Uterus (tissue), 4 donors: ENCODE measurements around the gene PTGER1. TPM values are rescaled to one million over a fixed set of nuclear protein-coding genes. Genes with fewer than 3 reads are reported as not detected.
A peak's percentile ranks its signal among the peaks of the same experiment; 100 is the strongest.

Experiments used
- DNase-seq, 2 donors: peaks; one replicate each; pipeline ENCODE4 v3.0.0-alpha.2; 2019 to 2020
- H3K27ac ChIP-seq, 2 donors: fragments of 200-600 bp; sonication (generic); 1 replicate in 1 of 2; 2 replicates in 1 of 2; pipeline ENCODE4 v1.5.1; 2016 to 2018
- H3K27me3 ChIP-seq, 2 donors: fragments of 200-600 bp; sonication (generic); one replicate each; pipeline ENCODE4 v1.5.1; 2018 to 2019; ENCODE audit warnings: control low read depth in 1 of 2
- H3K36me3 ChIP-seq, 2 donors: fragments of 200-600 bp; sonication (generic); one replicate each; pipeline ENCODE4 v1.5.1; 2019; ENCODE audit warnings: control low read depth in 1 of 2
- H3K4me1 ChIP-seq, 2 donors: fragments of 200-600 bp; sonication (generic); one replicate each; pipeline ENCODE4 v1.5.1; 2018 to 2019; ENCODE audit warnings: control low read depth in 1 of 2
- H3K4me3 ChIP-seq, 2 donors: fragments of 200-600 bp; sonication (generic); 1 replicate in 1 of 2; 2 replicates in 1 of 2; pipeline ENCODE4 v1.5.1; 2018 to 2019; ENCODE audit warnings: mild to moderate bottlenecking in 1 of 2
- H3K9me3 ChIP-seq, 2 donors: fragments of 200-600 bp; sonication (generic); one replicate each; pipeline ENCODE4 v1.5.1; 2019; ENCODE audit warnings: control low read depth in 1 of 2
- POLR2A ChIP-seq, 2 donors: fragments of 450-650 bp; IDR thresholded peaks; one replicate each; pipeline ENCODE4 v1.6.1; 2016; ENCODE audit warnings: antibody characterized with exemption in 2 of 2, mild to moderate bottlenecking in 1 of 2, moderate library complexity in 1 of 2
- intact Hi-C: fragments of 100-400 bp; cut with DNase I; formaldehyde crosslinking; loops from one replicate; pipeline ENCODE4 v1.15.1; 2023; ENCODE audit warnings: low total_unique reads
- total RNA-seq, 4 donors: library from RNA; depleted of rRNA in 3 of 4; stranded (reverse); fragments of >200 nt in 3 of 4; gene quantifications; one replicate each; pipeline versions ENCODE4 v1.1.0 to v1.2.4, GENCODE V29; 2014 to 2023
- TF ChIP-seq, protein P1 (sequence below), 4 experiments: fragments of 200-600 bp in 2 of 4; fragments of 450-650 bp in 2 of 4; sonication (generic) in 2 of 4; IDR thresholded peaks; one replicate each; pipeline ENCODE4 v1.5.1; 2016 to 2019; ENCODE audit warnings: antibody characterized with exemption in 4 of 4, mild to moderate bottlenecking in 2 of 4, moderate library complexity in 1 of 4
- donor health status: DM: yes; HTN: yes; CAD: no.

Gene PTGER1
- total RNA-seq, 4 donors from 2014 or later, result 0.30 to 1.2 TPM; not detected in 2

DNA sequence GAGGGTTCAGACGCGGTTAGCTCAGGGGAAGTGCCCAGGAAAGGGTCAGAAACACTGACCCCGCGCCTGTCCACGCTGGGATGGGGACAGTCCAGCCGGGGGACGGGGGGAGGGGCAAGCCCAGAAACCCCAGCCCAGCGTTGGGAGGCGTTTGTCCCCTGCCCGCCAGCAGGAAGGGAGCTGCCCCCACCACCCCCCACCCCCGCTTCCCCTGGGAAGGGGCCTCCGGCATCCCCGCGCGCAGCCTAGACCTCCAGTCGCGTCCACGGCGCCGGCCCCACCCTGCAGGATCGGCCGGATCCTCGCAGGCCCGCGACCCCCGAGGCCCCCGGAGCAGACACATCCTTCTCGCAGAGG lies 20.5 kb upstream of the PTGER1 start:
- intact Hi-C loops, result no loop called here
- DNase-seq, result no peak
- H3K27me3 ChIP-seq, result no peaks in the 10 kb centered on the region

DNA sequence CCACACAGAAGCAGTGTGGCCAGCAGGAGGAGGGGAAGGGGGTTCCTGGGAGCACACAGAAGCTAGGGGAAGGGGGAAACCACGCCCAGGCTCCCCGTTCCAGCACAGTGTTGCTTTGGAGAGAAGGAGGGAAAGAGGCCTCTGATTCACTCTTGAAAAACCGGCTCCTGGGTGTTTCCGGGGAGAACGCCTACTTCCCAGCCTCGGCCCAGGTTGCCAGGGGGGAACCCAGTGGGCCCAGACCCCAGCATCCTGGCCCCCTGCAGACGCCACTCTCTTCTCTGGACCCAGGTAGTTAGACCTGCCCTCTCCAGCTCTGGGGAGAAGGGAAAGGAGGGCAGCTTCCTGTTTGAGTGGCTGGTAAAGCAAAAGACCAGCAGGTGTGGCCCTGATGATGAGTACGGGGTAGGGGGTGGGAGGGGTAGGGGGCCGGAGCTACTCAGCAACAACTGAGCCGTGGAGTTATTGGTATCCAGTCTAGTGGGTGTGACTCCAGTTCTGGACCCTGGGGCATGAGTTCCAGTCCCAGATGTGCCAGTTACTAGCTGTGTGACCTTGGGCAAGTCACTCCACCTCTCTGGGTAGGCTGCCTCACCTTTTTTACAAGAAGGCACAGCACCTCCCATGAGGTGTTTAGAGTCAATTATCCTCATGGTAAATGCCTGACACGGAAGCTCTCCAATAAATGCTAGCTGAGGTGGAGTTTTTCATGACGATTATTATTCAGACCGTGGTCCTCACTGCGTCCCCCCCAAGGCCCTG lies 19.9 kb upstream of the PTGER1 start:
- Histone ChIP-seq H3K27me3 (no peaks in the 10 kb centered on the region), H3K9me3 (no peaks in the 10 kb centered on the region), H3K4me3 (peak overlapping the region; percentile 65 to 99), H3K4me1 (peaks cover 0 to 4% of the 10 kb centered on the region in 2 donors), H3K27ac (peak overlapping the region; percentile 65 to 80), H3K36me3 (no peaks in the 10 kb centered on the region)
- TF ChIP-seq, protein P1, sequence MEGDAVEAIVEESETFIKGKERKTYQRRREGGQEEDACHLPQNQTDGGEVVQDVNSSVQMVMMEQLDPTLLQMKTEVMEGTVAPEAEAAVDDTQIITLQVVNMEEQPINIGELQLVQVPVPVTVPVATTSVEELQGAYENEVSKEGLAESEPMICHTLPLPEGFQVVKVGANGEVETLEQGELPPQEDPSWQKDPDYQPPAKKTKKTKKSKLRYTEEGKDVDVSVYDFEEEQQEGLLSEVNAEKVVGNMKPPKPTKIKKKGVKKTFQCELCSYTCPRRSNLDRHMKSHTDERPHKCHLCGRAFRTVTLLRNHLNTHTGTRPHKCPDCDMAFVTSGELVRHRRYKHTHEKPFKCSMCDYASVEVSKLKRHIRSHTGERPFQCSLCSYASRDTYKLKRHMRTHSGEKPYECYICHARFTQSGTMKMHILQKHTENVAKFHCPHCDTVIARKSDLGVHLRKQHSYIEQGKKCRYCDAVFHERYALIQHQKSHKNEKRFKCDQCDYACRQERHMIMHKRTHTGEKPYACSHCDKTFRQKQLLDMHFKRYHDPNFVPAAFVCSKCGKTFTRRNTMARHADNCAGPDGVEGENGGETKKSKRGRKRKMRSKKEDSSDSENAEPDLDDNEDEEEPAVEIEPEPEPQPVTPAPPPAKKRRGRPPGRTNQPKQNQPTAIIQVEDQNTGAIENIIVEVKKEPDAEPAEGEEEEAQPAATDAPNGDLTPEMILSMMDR (IDR thresholded peaks at IDR 0.05), result no peak
- no peak for TF ChIP-seq POLR2A (IDR thresholded peaks at IDR 0.05)
- intact Hi-C loops, result no loop called here
- DNase-seq, result no peak

More for the DNA sequence above, 20.5 kb upstream of the PTGER1 start:
- Histone ChIP-seq H3K36me3 (no peaks in the 10 kb centered on the region), H3K4me3 (peak overlapping the region; percentile 65 to 99), H3K4me1 (peaks cover 0 to 4% of the 10 kb centered on the region in 2 donors), H3K27ac (peak overlapping the region; percentile 65 to 80), H3K9me3 (no peaks in the 10 kb centered on the region)
- TF ChIP-seq POLR2A (IDR thresholded peaks at IDR 0.05), result no peak
- TF ChIP-seq, protein P1 (IDR thresholded peaks at IDR 0.05), result no peak

DNA sequence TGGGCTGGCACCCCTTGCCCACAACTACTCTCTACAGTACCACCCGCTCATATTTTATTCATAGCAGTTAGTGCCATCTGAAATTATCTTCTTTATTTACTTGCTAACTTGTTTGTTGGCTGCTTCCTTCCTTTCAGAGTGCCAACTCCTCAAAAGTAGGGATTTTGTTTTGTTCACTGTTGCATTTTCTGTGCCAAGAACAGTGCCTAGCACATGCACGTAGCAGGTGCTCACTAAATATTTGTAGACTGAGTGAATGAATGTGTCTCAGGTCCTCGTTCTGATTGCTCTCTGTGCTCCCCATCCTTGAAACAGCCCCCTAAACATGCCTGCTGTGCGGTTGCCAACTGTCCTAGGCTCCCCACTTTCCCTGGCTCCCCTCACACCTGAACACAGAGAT lies 19.3 kb upstream of the PTGER1 start:
- Histone ChIP-seq H3K4me3 (no peak overlapping the region), H3K27ac (peak overlapping the region in 1 of 2 donors; percentile 65)

DNA sequence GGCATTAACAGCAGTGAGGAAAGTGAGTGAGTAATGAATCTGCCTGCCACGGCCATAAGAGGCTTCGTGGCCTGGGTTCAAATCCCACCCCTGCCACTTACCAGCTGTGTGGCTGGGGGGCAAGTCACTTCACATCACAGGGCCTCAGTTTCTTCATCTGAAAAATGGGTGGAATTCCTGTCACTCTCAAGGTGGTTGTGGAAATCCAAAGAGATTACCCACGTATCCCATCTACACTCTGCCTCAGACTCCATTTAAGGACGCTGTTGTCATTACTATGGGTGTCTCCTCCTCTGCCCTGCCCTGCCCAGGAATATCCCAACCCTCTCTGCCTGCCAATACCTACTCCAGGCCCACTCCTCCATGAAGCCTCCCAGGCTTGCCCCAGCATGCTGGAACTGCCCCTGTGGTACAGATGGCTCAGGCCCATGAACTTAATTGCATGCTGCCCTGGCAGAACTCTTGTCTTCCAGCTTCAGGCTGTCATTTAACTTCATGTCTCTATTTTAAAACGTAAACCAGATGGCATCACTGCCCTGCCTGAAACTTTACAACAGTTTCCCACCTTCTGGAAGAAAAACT lies 17.7 kb upstream of the PTGER1 start:
- intact Hi-C loops, result no loop called here
- peaks cover 0 to 4% of the 10 kb centered on the region in 2 donors for H3K4me1 ChIP-seq
- H3K27ac ChIP-seq, result no peak overlapping the region
- H3K27me3 ChIP-seq, result no peaks in the 10 kb centered on the region
- H3K9me3 ChIP-seq, result no peaks in the 10 kb centered on the region
- no peak overlapping the region for H3K4me3 ChIP-seq
- DNase-seq, result no peak
- TF ChIP-seq, protein P1 (IDR thresholded peaks at IDR 0.05), result no peak
- no peak for TF ChIP-seq POLR2A (IDR thresholded peaks at IDR 0.05)
- H3K36me3 ChIP-seq, result no peaks in the 10 kb centered on the region

More for the DNA sequence above, 19.3 kb upstream of the PTGER1 start:
- H3K36me3 ChIP-seq, result no peaks in the 10 kb centered on the region
- no peaks in the 10 kb centered on the region for H3K9me3 ChIP-seq
- intact Hi-C loops, result no loop called here
- no peaks in the 10 kb centered on the region for H3K27me3 ChIP-seq
- TF ChIP-seq POLR2A (IDR thresholded peaks at IDR 0.05), result no peak
- TF ChIP-seq, protein P1 (IDR thresholded peaks at IDR 0.05), result no peak
- no peak for DNase-seq
- H3K4me1 ChIP-seq, result peaks cover 0 to 4% of the 10 kb centered on the region in 2 donors
